ENCODE measurements around the gene ZNF586. TPM values are rescaled to one million over a fixed set of nuclear protein-coding genes. Genes with fewer than 3 reads are reported as not detected.
"Not testable (repeated sequence)": the region's sequence is repeated elsewhere in the genome, so short reads cannot be mapped to it uniquely, and the experiment has no call there.

The ZNF586 gene
- total and polyA plus RNA-seq, 7 donors = 4.8 to 17.3 (median 14.7) TPM

DNA sequence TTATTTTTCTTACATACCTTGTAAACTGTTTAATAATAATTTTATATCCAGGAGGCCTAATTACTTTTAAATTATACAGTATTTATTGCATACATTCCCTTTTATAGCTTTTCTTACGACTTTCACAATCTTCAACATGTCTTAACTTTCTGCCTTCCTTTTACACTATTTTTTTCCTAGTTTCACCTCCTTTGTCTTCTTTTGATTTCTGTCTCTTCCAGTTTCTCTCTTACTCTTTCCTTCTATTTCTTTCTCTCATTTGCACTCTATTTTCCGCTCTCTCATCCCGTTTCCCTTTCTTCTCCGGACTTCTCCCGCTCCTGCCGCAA, 33.8 kb downstream of the ZNF586 start:
- H3K27ac ChIP-seq = peak overlapping the region; percentile 69 to 86 (median 81)
- H3K36me3 ChIP-seq = peaks cover 0 to 16% (median under 1%) of the 10 kb centered on the region in 4 donors
- H3K4me3 ChIP-seq = peak overlapping the region; percentile 42 to 66 (median 54)
- no peaks in the 10 kb centered on the region for H3K27me3 ChIP-seq
- H3K9me3 ChIP-seq = no peaks in the 10 kb centered on the region
- no peak for DNase-seq
- TF ChIP-seq, protein P1, sequence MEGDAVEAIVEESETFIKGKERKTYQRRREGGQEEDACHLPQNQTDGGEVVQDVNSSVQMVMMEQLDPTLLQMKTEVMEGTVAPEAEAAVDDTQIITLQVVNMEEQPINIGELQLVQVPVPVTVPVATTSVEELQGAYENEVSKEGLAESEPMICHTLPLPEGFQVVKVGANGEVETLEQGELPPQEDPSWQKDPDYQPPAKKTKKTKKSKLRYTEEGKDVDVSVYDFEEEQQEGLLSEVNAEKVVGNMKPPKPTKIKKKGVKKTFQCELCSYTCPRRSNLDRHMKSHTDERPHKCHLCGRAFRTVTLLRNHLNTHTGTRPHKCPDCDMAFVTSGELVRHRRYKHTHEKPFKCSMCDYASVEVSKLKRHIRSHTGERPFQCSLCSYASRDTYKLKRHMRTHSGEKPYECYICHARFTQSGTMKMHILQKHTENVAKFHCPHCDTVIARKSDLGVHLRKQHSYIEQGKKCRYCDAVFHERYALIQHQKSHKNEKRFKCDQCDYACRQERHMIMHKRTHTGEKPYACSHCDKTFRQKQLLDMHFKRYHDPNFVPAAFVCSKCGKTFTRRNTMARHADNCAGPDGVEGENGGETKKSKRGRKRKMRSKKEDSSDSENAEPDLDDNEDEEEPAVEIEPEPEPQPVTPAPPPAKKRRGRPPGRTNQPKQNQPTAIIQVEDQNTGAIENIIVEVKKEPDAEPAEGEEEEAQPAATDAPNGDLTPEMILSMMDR (IDR thresholded peaks at IDR 0.05) = no peak
- TF ChIP-seq POLR2A (IDR thresholded peaks at IDR 0.05) = no peak
- TF ChIP-seq POLR2AphosphoS5 (IDR thresholded peaks at IDR 0.05) = no peak
- TF ChIP-seq EP300 (IDR thresholded peaks at IDR 0.05) = no peak
- intact Hi-C loops (cut with DNase I) = no loop called here
- WGBS, 2 donors = 5 to 13% methylated on average over 6 of the region's 6 CpGs
- H3K4me1 ChIP-seq = peaks cover 0 to 22% (median 15%) of the 10 kb centered on the region in 4 donors

DNA sequence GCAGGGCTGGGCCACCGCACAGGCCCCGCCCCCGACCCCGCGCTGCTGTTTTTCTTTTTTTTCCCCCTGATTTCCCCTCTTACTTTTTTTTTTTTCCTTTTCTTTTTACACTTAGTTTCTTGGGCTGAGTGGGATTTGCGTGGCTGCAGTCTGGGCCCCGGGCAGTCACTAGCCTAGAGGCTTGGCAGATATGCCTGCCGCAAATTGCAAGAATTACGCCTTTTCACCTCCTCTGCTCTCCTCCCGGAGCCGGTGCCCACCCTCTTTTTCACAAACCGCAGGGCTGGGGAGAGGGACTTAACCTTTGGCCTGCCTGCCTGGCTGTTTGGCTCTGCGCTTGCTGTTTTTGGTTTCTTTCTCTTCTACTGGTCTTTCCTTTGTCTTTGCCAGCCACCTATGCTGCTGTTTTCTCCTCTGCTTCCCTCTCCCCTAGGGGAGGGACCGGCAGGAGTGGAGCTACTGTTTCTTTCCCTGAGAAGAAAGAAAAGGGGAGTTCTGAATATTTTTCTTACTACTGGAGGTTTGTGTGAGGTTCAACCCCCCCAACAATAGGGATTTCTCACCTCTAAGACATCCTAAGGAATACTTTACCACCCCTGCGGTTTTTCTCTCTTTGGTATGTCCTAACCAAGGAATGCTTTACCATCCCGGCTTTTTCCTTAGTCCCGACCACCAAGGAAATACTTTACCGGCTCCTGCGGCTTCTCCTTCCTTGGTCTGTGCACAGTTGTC, 34.3 kb downstream of the ZNF586 start:
- Histone ChIP-seq H3K4me1 (peaks cover 0 to 22% (median 15%) of the 10 kb centered on the region in 4 donors), H3K4me3 (peak overlapping the region; percentile 42 to 66 (median 54)), H3K9me3 (no peaks in the 10 kb centered on the region), H3K27ac (peak overlapping the region; percentile 69 to 86 (median 81)), H3K36me3 (peaks cover 0 to 20% (median 2%) of the 10 kb centered on the region in 4 donors), H3K27me3 (no peaks in the 10 kb centered on the region)
- 4 to 12% methylated on average over 19 of the region's 19 CpGs for WGBS, 2 donors
- DNase-seq = no peak
- peak in 1 of 4 donors; percentile 6 for TF ChIP-seq POLR2AphosphoS5 (IDR thresholded peaks at IDR 0.05)
- TF ChIP-seq, protein P1 (IDR thresholded peaks at IDR 0.05) = no peak
- intact Hi-C loops (cut with DNase I) = no loop called here

DNA sequence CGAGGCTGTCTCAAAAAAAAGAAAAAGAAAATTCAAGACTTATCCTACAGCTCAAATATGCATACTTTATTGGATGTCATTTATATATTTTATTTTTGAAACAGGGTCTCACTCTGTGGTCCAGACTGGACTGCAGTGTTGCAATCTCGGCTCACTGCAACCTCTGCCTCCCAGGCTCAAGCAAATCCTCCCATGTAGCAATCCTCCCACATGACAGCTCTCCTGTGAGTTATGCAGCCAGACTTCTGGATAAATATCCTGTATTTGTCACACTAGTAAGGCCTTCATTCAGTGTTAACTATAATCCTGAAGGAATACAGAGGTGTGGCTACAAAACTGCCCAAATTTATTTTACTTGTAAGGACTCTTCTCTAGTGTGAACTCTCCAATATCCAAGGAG, 38.1 kb downstream of the ZNF586 start:
- Histone ChIP-seq H3K4me1 (peaks cover 0 to 22% (median 15%) of the 10 kb centered on the region in 4 donors), H3K4me3 (no peak overlapping the region), H3K27me3 (no peaks in the 10 kb centered on the region), H3K36me3 (peaks cover 0 to 48% (median 6%) of the 10 kb centered on the region in 4 donors), H3K9me3 (no peaks in the 10 kb centered on the region), H3K27ac (no peak overlapping the region)
- no peak for DNase-seq
- intact Hi-C loops (cut with DNase I) = no loop called here
- TF ChIP-seq, protein P1 (IDR thresholded peaks at IDR 0.05) = no peak
- no peak for TF ChIP-seq POLR2AphosphoS5 (IDR thresholded peaks at IDR 0.05)
- no peak for TF ChIP-seq EP300 (IDR thresholded peaks at IDR 0.05)
- TF ChIP-seq POLR2A (IDR thresholded peaks at IDR 0.05) = no peak
- WGBS, 2 donors = 95 to 100% methylated on average over 2 of the region's 2 CpGs

DNA sequence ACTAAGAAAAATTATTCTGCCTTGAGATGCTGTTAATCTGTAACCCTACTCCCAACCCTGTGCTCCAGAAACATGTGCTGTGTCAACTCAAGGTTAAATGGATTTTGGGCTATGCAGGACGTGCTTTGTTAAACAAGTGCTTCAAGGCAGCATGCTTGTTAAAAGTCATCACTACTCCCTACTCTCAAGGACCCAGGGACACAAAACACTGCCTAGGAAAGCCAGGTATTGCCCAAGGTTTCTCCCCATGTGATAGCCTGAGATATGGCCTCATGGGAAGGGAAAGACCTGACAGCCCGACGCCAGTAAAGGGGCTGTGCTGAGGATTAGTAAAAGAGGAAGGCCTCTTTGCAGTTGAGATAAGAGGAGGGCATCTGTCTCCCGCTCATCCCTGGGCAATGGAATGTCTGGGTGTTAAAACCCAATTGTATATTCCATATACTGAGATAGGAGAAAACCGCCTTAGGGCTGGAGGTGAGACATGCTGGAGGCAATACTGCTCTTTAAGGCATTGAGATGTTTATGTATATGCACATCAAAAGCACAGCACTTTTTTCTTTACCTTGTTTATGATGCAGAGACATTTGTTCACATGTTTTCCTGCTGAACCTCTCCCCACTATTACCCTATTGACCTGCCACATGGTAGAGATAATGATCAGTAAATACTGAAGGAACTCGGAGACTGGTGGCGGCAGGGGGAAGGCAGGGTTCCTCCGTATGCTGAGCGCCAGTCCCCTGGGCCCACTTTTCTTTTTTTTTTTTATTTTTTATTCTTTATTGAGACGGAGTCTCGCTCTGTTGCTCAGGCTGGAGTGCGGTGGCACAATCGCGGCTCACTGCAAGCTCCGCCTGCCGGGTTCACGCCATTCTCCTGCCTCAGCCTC, 41.2 kb downstream of the ZNF586 start:
- not testable (repeated sequence) for H3K27me3 ChIP-seq, DNase-seq, H3K27ac ChIP-seq, H3K4me3 ChIP-seq, H3K9me3 ChIP-seq
- WGBS, 2 donors = 53 to 74% methylated on average over 17 of the region's 17 CpGs
- Histone ChIP-seq H3K4me1 (peaks cover 0 to 18% (median 11%) of the 10 kb centered on the region in 4 donors), H3K36me3 (peaks cover 0 to 48% (median 6%) of the 10 kb centered on the region in 4 donors)
- intact Hi-C loops (cut with DNase I) = loop anchor here (5.0 kb wide), 2 partner anchors 37 to 38 kb away; partner anchors contain the start of gene ZNF587

DNA sequence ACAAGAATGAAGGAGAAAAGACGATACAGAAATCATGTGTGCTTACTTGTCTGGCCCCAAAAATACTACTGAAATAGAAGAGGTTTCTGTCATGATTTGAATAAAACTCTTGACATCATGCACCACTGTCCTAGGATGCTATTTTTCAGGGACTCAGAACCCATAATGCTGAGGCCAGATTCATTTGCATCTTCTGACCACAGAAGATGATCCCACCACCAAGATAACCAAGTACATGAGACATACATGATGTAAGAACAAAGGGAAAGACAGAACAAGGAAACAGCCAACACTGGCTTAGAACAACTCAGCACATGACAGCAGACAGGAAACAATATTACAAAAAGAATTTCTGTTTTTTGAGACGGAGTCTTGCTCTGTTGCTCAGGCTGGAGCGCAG, 42.8 kb downstream of the ZNF586 start:
- no peak overlapping the region for H3K27ac ChIP-seq
- WGBS, 2 donors = 60 to 89% methylated on average over 3 of the region's 3 CpGs
- H3K4me3 ChIP-seq = no peak overlapping the region
- H3K36me3 ChIP-seq = peaks cover 0 to 42% (median 6%) of the 10 kb centered on the region in 4 donors
- no peaks in the 10 kb centered on the region for H3K27me3 ChIP-seq
- H3K9me3 ChIP-seq = no peaks in the 10 kb centered on the region
- DNase-seq = no peak
- intact Hi-C loops (cut with DNase I) = loop anchor here (5.0 kb wide), 2 partner anchors 35 to 40 kb away; partner anchors contain the start of gene ZNF587
- TF ChIP-seq, protein P1 (IDR thresholded peaks at IDR 0.05) = no peak
- TF ChIP-seq POLR2A (IDR thresholded peaks at IDR 0.05) (no peak), POLR2AphosphoS5 (IDR thresholded peaks at IDR 0.05) (no peak), EP300 (IDR thresholded peaks at IDR 0.05) (no peak)
- peaks cover 0 to 18% (median 11%) of the 10 kb centered on the region in 4 donors for H3K4me1 ChIP-seq

DNA sequence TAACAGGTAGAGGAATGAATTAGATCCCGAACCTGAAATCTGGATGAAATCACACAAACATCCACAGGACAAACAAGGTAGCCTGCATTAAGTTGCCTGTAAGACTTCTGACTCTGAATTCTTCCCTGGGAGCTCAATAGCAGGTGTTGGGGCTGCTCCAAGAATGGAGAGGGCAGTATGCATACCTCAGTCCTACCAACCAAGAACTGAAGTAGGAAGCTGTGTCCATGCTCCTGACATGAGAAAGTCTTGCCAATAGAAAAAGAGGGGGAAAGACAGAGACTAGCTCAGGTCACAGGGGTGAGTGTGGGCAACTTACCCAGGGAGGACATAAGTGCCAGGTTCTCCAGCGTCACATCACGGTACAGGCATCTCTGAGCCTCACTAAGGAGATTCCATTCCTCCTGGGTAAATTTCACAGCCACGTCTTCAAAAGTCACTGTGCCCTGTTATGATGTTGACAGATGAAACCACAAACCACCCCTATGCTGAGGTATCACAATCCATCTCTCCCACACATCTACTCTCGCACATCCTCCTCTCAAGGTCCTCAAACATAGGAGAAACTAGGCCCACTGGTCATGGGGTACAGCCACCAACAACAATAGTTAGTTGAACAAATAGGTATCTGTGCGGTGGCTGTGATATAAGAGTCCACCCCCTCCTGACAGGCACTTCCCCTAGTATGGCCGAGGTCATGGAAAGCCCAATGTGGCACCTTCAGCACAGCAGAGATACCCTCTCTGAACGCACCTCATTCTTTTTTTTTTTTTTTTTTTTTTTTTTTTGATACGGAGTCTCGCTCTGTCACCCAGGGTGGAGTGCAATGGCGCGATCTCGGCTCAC, 43.7 kb downstream of the ZNF586 start:
- Histone ChIP-seq H3K4me1 (peaks cover 0 to 18% (median 11%) of the 10 kb centered on the region in 4 donors), H3K36me3 (peaks cover 0 to 32% (median 6%) of the 10 kb centered on the region in 4 donors)
- H3K27ac ChIP-seq, H3K4me3 ChIP-seq, H3K9me3 ChIP-seq, DNase-seq, H3K27me3 ChIP-seq: not testable (repeated sequence)
- intact Hi-C loops (cut with DNase I) = loop anchor here (5.0 kb wide), 2 partner anchors 34 to 41 kb away; partner anchors contain the start of gene ZNF587
- WGBS, 2 donors = 82 to 84% methylated on average over 13 of the region's 13 CpGs
